Osteoblast (primary cell): Measurements from ENCODE around the gene C19orf47. TPM values are rescaled to one million over a fixed set of nuclear protein-coding genes. Genes with fewer than 3 reads are reported as not detected.

Source experiments
- DNase-seq: peaks from one replicate; pipeline ENCODE4 v3.0.0; 2011; ENCODE audit warnings: low spot score, mixed read lengths; ENCODE audit not compliant: insufficient read length; ENCODE audit errors: missing footprints
- H2AFZ ChIP-seq: 2 replicates; pipeline ENCODE4 v1.6.0; 2011; ENCODE audit warnings: mild to moderate bottlenecking, low read length
- H3K27ac ChIP-seq: 2 replicates; pipeline ENCODE4 v1.5.1; 2011; ENCODE audit warnings: mild to moderate bottlenecking, low read depth, low read length, moderate library complexity
- H3K27me3 ChIP-seq: 2 replicates; pipeline ENCODE4 v1.6.0; 2012; ENCODE audit warnings: mild to moderate bottlenecking, control low read depth, inconsistent platforms, low read length, moderate library complexity; ENCODE audit not compliant: insufficient read depth
- H3K36me3 ChIP-seq: 2 replicates; pipeline ENCODE4 v1.5.1; 2011; ENCODE audit warnings: mild to moderate bottlenecking, low read length, control low read depth, moderate library complexity; ENCODE audit not compliant: insufficient read depth
- H3K4me1 ChIP-seq: 2 replicates; pipeline ENCODE4 v1.5.1; 2011; ENCODE audit warnings: mild to moderate bottlenecking, low read length, control low read depth, moderate library complexity; ENCODE audit not compliant: insufficient read depth
- H3K4me2 ChIP-seq: 2 replicates; pipeline ENCODE4 v1.6.0; 2011; ENCODE audit warnings: mild to moderate bottlenecking, low read length; ENCODE audit not compliant: insufficient read depth
- H3K4me3 ChIP-seq: fragments of 200-600 bp; sonication (generic); 3 replicates; pipeline ENCODE4 v1.5.1; 2012; ENCODE audit warnings: mild to moderate bottlenecking, low read length, inconsistent platforms; ENCODE audit not compliant: insufficient read depth
- H3K79me2 ChIP-seq: 2 replicates; pipeline ENCODE4 v1.6.0; 2012; ENCODE audit warnings: mild to moderate bottlenecking, low read length, control low read depth, inconsistent platforms; ENCODE audit not compliant: insufficient read depth
- H3K9me3 ChIP-seq: 2 replicates; pipeline ENCODE4 v1.5.1; 2011; ENCODE audit warnings: low read depth, low read length, control low read depth
- H4K20me1 ChIP-seq: 2 replicates; pipeline ENCODE4 v1.6.0; 2012; ENCODE audit warnings: mild to moderate bottlenecking, low read length, control low read depth; ENCODE audit not compliant: insufficient read depth
- total RNA-seq: library from RNA; depleted of rRNA; stranded (reverse); fragments of >200 nt; gene quantifications from 2 replicates; pipeline ENCODE4 v1.2.3, GENCODE V29; 2012
- TF ChIP-seq, protein P1 (sequence below): IDR thresholded peaks from 2 replicates; pipeline ENCODE4 v1.5.1; 2011; ENCODE audit warnings: mild to moderate bottlenecking, low read depth, low read length, moderate library complexity; ENCODE audit errors: extremely low read depth

The C19orf47 gene
- total RNA-seq, 1 donor: 3.6 TPM

DNA sequence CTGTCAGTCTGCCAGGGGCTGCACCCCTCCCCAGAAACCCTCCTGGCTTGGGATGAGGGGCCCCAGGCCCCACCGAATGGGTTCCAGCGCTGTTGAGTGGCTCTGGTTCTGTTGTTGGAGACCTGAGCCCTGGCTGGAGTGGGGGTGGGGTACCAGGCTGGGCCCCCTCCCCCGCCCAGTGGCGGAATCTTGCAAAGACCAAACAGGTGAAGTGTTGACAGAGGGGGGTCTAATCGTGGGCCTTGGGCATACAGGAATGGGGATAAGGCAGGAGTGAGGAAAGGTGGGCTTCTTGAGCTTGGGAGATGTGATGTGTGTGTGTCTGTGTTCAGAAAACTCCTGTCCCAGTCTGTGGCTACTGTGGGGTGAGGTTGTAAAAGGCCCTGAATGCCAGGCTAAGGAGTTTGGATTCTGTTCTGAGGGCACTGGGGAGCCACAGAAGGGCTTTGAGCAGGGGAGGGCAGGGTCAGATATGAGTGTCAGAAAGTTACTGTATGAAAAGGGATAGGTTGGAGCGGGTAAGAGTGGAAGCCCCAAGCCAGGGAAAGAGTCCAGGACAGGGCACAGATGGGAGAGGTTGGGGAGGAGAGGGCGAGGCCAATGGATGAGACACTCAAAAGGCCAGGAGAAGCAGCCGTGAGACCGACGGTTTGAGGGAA is 42.0 kb upstream of the C19orf47 start, which contains the start of gene HIPK4:
Gene HIPK4 (minus strand): TSS at position 98 of the 659 bp plus-strand sequence. CDS start 279 bp downstream, outside the sequence.
- Histone ChIP-seq H3K36me3 (no peaks in the 10 kb centered on the region), H2AFZ (no peak within 1 kb of the TSS), H3K9me3 (no peaks in the 10 kb centered on the region), H3K27me3 (no peaks in the 10 kb centered on the region), H3K27ac (no peak within 1 kb of the TSS), H3K79me2 (no peaks in the 10 kb centered on the region), H4K20me1 (no peaks in the 10 kb centered on the region), H3K4me2 (no peak within 1 kb of the TSS), H3K4me3 (no peak within 1 kb of the TSS), H3K4me1 (no peaks in the 10 kb centered on the region)
- TF ChIP-seq, protein P1, sequence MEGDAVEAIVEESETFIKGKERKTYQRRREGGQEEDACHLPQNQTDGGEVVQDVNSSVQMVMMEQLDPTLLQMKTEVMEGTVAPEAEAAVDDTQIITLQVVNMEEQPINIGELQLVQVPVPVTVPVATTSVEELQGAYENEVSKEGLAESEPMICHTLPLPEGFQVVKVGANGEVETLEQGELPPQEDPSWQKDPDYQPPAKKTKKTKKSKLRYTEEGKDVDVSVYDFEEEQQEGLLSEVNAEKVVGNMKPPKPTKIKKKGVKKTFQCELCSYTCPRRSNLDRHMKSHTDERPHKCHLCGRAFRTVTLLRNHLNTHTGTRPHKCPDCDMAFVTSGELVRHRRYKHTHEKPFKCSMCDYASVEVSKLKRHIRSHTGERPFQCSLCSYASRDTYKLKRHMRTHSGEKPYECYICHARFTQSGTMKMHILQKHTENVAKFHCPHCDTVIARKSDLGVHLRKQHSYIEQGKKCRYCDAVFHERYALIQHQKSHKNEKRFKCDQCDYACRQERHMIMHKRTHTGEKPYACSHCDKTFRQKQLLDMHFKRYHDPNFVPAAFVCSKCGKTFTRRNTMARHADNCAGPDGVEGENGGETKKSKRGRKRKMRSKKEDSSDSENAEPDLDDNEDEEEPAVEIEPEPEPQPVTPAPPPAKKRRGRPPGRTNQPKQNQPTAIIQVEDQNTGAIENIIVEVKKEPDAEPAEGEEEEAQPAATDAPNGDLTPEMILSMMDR: no peak
- peak; percentile 60 for DNase-seq

DNA sequence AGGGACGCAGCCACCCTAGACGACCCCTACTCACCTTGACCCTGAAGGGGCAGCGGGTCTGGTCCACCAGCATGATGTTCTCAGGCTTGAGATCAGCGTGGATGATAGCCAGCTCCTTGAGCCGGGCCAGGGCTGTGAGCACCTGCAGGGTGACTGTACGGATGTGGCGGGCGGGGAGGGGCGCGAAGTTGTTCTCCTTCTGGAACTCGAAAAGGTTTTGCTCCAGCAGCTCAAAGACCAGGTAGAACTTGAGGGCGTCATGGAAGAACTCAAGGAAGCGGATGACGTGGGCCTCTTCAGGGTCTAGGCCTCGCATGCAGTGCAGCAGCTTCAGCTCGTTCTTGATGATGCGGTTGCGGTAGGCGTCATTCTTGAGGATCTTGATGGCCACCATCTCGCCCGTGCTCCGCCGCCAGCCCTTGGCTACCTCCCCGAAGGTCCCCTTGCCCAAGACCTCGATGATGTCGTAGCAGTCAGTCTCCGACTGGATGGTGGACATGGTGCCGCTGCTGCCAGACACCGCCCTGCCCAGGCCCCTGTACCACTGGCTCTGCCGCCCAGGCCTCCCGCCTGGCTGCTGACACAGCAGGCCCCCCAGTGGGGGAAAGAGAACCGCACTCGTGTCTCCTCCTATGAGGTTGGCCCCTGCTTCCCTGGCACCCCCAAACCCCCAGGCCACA is 41.3 kb upstream of the C19orf47 start:
- H3K27me3 ChIP-seq: no peaks in the 10 kb centered on the region
- no peaks in the 10 kb centered on the region for H3K4me1 ChIP-seq
- no peak overlapping the region for H2AFZ ChIP-seq
- H3K4me2 ChIP-seq: no peak overlapping the region
- H3K9me3 ChIP-seq: no peaks in the 10 kb centered on the region
- no peaks in the 10 kb centered on the region for H3K36me3 ChIP-seq
- H4K20me1 ChIP-seq: no peaks in the 10 kb centered on the region
- H3K27ac ChIP-seq: no peak overlapping the region
- H3K79me2 ChIP-seq: no peaks in the 10 kb centered on the region
- H3K4me3 ChIP-seq: no peak overlapping the region
- peak; percentile 73 for DNase-seq
- TF ChIP-seq, protein P1: no peak

DNA sequence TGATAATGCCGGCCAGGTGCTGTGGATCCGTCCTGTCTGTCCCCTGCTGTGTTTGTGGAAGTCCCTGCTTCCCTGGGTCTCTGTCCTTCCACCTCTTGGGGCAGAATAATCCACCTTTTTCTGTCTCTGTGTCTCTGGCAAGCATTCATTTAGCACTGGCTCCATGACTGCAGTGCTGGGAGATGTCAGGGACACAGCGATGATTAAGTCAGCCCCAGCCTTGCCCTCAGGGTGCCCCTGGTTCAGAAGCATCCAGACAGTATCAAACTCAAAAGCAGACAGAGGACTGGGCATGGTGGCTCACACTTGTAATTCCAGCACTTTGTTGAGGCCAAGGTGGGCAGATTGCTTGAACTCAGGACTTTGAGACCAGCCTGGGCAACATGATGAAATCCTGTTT is 40.3 kb upstream of the C19orf47 start:
- no peak overlapping the region for H3K4me3 ChIP-seq
- TF ChIP-seq, protein P1: no peak
- no peaks in the 10 kb centered on the region for H4K20me1 ChIP-seq
- H2AFZ ChIP-seq: no peak overlapping the region
- H3K4me1 ChIP-seq: no peaks in the 10 kb centered on the region
- DNase-seq: no peak
- H3K9me3 ChIP-seq: no peaks in the 10 kb centered on the region
- H3K27ac ChIP-seq: no peak overlapping the region
- no peak overlapping the region for H3K4me2 ChIP-seq
- H3K79me2 ChIP-seq: no peaks in the 10 kb centered on the region
- no peaks in the 10 kb centered on the region for H3K27me3 ChIP-seq
- no peaks in the 10 kb centered on the region for H3K36me3 ChIP-seq

DNA sequence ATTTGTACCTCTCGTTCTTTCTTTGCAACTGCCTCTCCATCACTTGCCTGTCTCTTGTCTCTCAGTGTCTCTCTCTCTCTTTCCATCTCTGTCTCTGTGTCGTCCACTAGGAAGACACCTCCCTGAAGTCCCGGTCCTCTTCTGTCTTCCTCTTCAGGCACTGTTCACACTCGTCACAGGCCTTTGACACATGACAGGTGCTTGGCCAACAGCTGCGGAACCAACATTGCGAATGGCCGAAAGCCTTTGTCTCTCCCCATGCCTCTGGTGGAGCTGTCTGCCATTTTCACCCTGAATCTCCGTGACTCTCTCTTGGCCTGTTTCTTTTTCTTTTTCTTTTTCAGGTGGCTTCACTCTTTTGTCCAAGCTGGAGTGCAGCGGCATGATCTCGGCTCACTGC is 39.0 kb upstream of the C19orf47 start:
- TF ChIP-seq, protein P1: no peak
- H3K4me1 ChIP-seq: no peaks in the 10 kb centered on the region
- no peaks in the 10 kb centered on the region for H3K79me2 ChIP-seq
- no peaks in the 10 kb centered on the region for H3K27me3 ChIP-seq
- no peak overlapping the region for H2AFZ ChIP-seq
- no peak overlapping the region for H3K4me3 ChIP-seq
- no peaks in the 10 kb centered on the region for H3K9me3 ChIP-seq
- peak; percentile 77 for DNase-seq
- no peak overlapping the region for H3K4me2 ChIP-seq
- no peak overlapping the region for H3K27ac ChIP-seq
- H3K36me3 ChIP-seq: no peaks in the 10 kb centered on the region
- no peaks in the 10 kb centered on the region for H4K20me1 ChIP-seq
